ENCODE data around the gene BAAT. TPM values are rescaled to one million over a fixed set of nuclear protein-coding genes. Genes with fewer than 3 reads are reported as not detected.

BAAT gene
- total and polyA plus RNA-seq, 8 donors = 0.43 to 13.9 (median 1.6) TPM

DNA sequence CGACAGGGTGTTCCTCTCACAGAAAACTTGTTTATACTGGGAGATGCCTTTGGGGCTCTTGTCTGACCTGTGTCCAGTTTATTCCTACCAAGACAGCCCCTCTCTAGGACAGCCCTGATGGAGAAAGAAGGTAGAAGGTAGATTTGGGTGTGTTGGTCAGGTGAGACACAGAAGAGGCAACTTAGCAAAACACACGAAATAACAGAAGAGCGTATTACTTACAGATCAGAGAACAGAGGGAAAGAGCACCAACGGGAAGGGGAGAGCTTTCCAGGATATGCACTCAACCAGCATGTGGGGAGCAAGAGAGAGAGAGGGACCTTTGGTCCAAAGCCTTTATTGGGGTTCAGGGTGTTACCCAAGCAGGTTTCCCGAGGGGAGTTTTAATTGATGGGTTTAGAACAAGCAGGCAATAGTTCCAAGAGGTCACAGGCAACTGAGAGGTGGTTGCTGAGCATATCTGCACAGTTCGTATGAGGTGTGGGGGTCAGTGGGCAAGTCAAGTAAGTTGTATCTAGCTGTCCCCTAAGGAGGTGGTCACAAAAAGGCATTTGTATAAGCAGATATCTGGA lies 31.8 kb downstream of the BAAT start:
- 85% methylated on average over 6 of the region's 6 CpGs for WGBS, 2 donors
- Histone ChIP-seq H3K36me3 (no peaks in the 10 kb centered on the region), H3K4me1 (peaks cover 0 to 16% (median 0%) of the 10 kb centered on the region in 3 donors), H3K27ac (no peak overlapping the region), H3K4me3 (no peak overlapping the region), H3K9me3 (no peaks in the 10 kb centered on the region), H3K27me3 (no peaks in the 10 kb centered on the region)
- ATAC-seq = no peak
- no peak for FAIRE-seq
- intact Hi-C loops (cut with DNase I) = no loop called here
- no peak for DNase-seq
- TF ChIP-seq, protein P1, sequence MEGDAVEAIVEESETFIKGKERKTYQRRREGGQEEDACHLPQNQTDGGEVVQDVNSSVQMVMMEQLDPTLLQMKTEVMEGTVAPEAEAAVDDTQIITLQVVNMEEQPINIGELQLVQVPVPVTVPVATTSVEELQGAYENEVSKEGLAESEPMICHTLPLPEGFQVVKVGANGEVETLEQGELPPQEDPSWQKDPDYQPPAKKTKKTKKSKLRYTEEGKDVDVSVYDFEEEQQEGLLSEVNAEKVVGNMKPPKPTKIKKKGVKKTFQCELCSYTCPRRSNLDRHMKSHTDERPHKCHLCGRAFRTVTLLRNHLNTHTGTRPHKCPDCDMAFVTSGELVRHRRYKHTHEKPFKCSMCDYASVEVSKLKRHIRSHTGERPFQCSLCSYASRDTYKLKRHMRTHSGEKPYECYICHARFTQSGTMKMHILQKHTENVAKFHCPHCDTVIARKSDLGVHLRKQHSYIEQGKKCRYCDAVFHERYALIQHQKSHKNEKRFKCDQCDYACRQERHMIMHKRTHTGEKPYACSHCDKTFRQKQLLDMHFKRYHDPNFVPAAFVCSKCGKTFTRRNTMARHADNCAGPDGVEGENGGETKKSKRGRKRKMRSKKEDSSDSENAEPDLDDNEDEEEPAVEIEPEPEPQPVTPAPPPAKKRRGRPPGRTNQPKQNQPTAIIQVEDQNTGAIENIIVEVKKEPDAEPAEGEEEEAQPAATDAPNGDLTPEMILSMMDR (IDR thresholded peaks at IDR 0.05) = no peak

DNA sequence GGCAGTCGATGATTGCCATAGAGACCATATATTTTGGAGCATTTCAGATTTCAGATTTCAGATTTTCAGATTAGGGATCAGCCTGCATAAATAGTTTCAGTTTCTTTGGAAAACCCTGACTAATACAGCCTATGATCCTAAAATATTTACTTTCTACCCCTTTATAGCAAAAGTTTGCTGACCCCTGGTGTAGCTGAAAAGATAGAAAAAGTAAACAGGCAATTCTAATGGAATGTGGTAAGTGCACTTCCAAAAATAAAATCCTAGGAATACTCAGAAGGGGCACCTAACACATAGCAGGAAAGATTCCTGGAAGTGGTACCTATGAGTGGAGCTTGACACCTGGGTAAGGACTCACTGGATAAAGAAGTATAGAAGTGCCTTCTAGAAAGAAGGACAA lies 34.5 kb downstream of the BAAT start:
- Histone ChIP-seq H3K27ac (no peak overlapping the region), H3K4me1 (peaks cover 0 to 16% (median 0%) of the 10 kb centered on the region in 3 donors), H3K4me3 (no peak overlapping the region), H3K27me3 (no peaks in the 10 kb centered on the region), H3K36me3 (no peaks in the 10 kb centered on the region), H3K9me3 (no peaks in the 10 kb centered on the region)
- ATAC-seq (no peak), DNase-seq (no peak), FAIRE-seq (no peak)
- TF ChIP-seq, protein P1 (IDR thresholded peaks at IDR 0.05) = no peak
- intact Hi-C loops (cut with DNase I) = no loop called here
- WGBS, 2 donors = 78 to 82% methylated on average over 1 of the region's 1 CpG

DNA sequence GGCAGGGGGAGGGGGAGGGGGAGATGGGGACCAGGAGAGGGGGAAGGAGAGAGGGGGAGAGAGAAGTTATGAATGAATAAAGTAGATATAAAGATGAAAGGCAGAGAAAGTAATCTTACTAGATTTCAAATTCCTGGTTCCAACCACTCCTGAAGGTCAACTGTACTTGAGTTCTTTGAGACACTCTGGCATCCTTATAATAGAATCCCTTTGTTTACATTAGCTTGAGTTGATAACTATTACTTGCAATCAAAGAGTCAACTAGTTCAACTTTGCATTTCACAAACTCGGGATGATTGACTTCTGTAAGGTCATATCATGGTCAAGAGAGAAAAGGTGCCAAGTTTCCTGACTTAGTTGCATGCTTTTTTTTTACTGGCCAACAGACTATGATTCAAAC lies 42.2 kb downstream of the BAAT start:
- Histone ChIP-seq H3K9me3 (no peaks in the 10 kb centered on the region), H3K4me3 (no peak overlapping the region), H3K4me1 (no peaks in the 10 kb centered on the region), H3K36me3 (no peaks in the 10 kb centered on the region), H3K27ac (no peak overlapping the region), H3K27me3 (no peaks in the 10 kb centered on the region)
- WGBS, 2 donors = 9 to 11% methylated on average over 1 of the region's 1 CpG
- TF ChIP-seq, protein P1 (IDR thresholded peaks at IDR 0.05) = no peak
- peak in 3 of 4 donors; percentile 60 to 88 (median 66) for ATAC-seq
- no peak for DNase-seq
- intact Hi-C loops (cut with DNase I) = no loop called here
- no peak for FAIRE-seq

DNA sequence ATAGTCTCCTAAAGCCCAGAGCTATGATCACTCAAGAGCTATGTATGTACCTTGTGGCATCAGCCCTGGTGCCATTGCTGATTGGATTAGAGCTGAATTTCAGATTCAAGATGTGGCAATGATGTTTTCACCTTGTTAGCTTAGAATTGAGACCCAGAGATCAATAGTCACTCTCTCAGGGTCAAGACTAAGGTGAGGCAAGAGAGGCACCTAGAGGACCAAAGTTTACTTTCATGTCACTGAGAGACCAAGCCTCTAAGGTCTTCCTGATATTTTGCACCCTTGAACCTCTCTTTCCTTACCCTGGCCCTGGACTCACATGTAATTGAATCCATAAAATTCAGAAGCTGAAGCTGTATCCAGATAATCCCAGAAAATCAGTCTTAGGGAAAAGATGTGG lies 42.8 kb downstream of the BAAT start:
- TF ChIP-seq, protein P1 (IDR thresholded peaks at IDR 0.05) = no peak
- FAIRE-seq (no peak), ATAC-seq (no peak), DNase-seq (no peak)
- no peaks in the 10 kb centered on the region for H3K9me3 ChIP-seq
- no peak overlapping the region for H3K4me3 ChIP-seq
- H3K4me1 ChIP-seq = no peaks in the 10 kb centered on the region
- no peak overlapping the region for H3K27ac ChIP-seq
- intact Hi-C loops (cut with DNase I) = no loop called here
- H3K36me3 ChIP-seq = no peaks in the 10 kb centered on the region
- H3K27me3 ChIP-seq = no peaks in the 10 kb centered on the region

DNA sequence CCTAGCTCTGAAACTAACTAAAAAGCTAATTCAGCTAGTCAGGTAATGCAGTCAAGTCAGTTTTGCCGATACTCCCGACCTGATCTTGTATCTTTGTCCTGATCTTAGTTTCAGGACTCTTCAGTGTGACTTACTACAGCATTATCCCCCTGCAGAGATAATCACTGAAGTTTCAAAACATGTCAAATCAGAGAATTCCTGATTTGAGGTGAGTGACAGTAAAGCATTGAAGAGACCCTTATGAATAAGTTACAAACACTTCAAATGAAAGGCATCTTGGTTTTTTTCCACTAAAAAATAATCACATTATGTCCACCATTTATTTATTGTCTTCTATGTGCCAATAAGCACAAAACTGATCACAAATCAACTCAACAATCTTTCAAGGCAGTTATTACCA lies 47.6 kb downstream of the BAAT start:
- no peak overlapping the region for H3K27ac ChIP-seq
- no peaks in the 10 kb centered on the region for H3K4me1 ChIP-seq
- H3K4me3 ChIP-seq = no peak overlapping the region
- no peaks in the 10 kb centered on the region for H3K27me3 ChIP-seq
- WGBS, 2 donors = 88 to 92% methylated on average over 2 of the region's 2 CpGs
- intact Hi-C loops (cut with DNase I) = no loop called here
- DNase-seq = no peak
- no peaks in the 10 kb centered on the region for H3K36me3 ChIP-seq
- no peak for FAIRE-seq
- TF ChIP-seq, protein P1 (IDR thresholded peaks at IDR 0.05) = no peak
- no peak for ATAC-seq
- H3K9me3 ChIP-seq = no peaks in the 10 kb centered on the region
